GM19397 (cell line): ENCODE data around the gene ENG.
A peak's percentile ranks its signal among the peaks of the same experiment; 100 is the strongest.
"Not testable (repeated sequence)": the region's sequence is repeated elsewhere in the genome, so short reads cannot be mapped to it uniquely, and the experiment has no call there.

Experiments used
- ATAC-seq: cut with Tn5 transposase; IDR thresholded peaks from one replicate; pipeline ENCODE4 v1.9.1; 2021; ENCODE audit warnings: mild to moderate bottlenecking, moderate library complexity; ENCODE audit not compliant: unreplicated experiment

ENG gene

GRCh38 chr9:127854184-127854806, at the start of gene ENG:
TSS of gene ENG (minus strand) at chr9:127854658. CDS start at chr9:127854355, 303 bp downstream.
- ATAC-seq: no peak

GRCh38 chr9:127903557-127904475, 49.4 kb upstream of the ENG start:
- ATAC-seq: no peak

GRCh38 chr9:127899128-127899943, 44.9 kb upstream of the ENG start, which contains the start of gene ST6GALNAC6:
TSS of gene ST6GALNAC6 (minus strand) at chr9:127899603. CDS start at chr9:127897981, 1,622 bp downstream.
- ATAC-seq: peak; percentile 66

GRCh38 chr9:127898433-127899127, 44.1 kb upstream of the ENG start:
- ATAC-seq: no peak

- ATAC-seq: no peak
Observed at GRCh38 chr9:127897193-127897692, 42.8 kb upstream of the ENG start.

GRCh38 chr9:127896395-127897192, 42.1 kb upstream of the ENG start:
- ATAC-seq: no peak

GRCh38 chr9:127895811-127896210, 41.4 kb upstream of the ENG start:
- no peak for ATAC-seq

- ATAC-seq: no peak
Observed at GRCh38 chr9:127893392-127893791, 38.9 kb upstream of the ENG start.

GRCh38 chr9:127892831-127893230, 38.4 kb upstream of the ENG start:
- no peak for ATAC-seq

- ATAC-seq: no peak
Observed at GRCh38 chr9:127890053-127890452, 35.6 kb upstream of the ENG start.

- ATAC-seq: no peak
Observed at GRCh38 chr9:127887792-127888191, 33.3 kb upstream of the ENG start.

GRCh38 chr9:127886401-127886972, 32.0 kb upstream of the ENG start:
- ATAC-seq: no peak

- no peak for ATAC-seq
Observed at GRCh38 chr9:127885508-127886281, 31.2 kb upstream of the ENG start.

- ATAC-seq: no peak
Observed at GRCh38 chr9:127884976-127885490, 30.6 kb upstream of the ENG start.

GRCh38 chr9:127884427-127884911, 30.0 kb upstream of the ENG start:
- ATAC-seq: no peak

GRCh38 chr9:127883959-127884358, 29.5 kb upstream of the ENG start:
- ATAC-seq: no peak

GRCh38 chr9:127881715-127882114, 27.3 kb upstream of the ENG start:
- not testable (repeated sequence) for ATAC-seq

- ATAC-seq: no peak
Observed at GRCh38 chr9:127880143-127880542, 25.7 kb upstream of the ENG start.
